ENCODE measurements around the gene TACO1.

TACO1 gene

DNA sequence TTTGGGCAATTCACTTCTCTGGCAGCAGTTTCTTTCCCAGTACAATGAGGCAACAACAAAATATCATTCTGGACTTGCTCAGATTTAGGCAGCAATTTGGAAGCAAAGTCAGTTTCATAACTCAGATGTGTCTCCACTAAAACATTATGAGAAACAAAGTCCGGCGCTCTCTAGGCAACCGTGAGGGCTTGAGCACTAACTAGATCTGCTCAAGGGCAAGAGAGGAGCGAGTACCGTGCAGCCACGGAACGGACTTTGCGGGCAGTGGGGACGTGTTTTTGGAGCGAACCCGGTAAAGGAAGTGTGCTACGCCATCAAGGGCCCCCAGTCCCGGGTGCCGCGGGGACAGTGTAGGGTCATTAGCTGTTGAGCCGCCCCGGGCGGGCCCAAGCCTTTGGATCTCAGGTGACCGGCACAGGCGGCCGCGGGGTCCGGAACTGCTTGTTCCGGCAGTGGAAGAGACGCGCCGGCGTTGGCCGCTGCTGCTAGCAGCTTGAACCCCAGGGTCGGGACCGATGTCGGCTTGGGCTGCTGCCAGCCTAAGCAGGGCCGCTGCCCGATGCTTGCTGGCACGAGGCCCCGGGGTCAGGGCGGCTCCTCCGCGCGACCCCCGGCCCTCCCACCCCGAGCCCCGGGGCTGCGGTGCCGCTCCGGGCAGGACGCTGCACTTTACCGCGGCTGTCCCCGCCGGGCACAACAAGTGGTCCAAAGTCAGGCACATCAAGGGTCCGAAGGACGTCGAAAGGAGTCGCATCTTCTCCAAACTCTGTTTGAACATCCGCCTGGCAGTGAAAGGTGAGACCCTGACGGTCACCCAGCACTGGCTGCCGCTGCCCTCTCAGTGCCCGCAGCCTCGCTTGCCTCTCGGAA is at the start of gene TACO1:
Gene TACO1, plus strand, starts transcription at position 327 of the 870 bp plus-strand sequence. Its CDS starts 189 bp downstream, at position 516.
- DNase-seq (ENCODE audit: low read depth), result peak; percentile 83

- peak; percentile 30 for DNase-seq (ENCODE audit: low read depth)
Observed at GRCh38 chr17:63552211-63552610, 48.5 kb upstream of the TACO1 start.

- DNase-seq (ENCODE audit: low read depth), result no peak
Observed at GRCh38 chr17:63555500-63556156, 45.1 kb upstream of the TACO1 start.

DNA sequence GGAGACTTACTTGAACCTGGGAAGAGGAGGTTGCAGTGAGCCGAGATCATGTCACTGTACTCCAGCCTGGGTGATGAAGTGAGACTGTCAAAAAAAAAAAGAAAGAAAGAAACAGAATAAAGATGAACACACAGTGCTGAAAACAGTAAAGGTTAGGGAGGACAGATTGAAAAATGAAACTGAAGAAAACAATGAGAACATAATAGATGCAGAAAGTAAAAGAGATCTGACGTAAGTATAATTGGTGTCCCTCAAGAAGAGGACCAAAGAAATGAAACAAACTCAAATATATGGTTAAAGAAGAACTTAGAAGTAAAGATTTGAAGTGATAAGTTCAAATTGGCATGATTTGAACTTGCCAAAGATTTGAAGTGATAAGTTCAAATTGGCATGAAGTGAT is 43.3 kb upstream of the TACO1 start:
- no peak for DNase-seq (ENCODE audit: low read depth)

GRCh38 chr17:63558441-63558840 is 42.3 kb upstream of the TACO1 start:
- no peak for DNase-seq (ENCODE audit: low read depth)

GRCh38 chr17:63561819-63562218 is 38.9 kb upstream of the TACO1 start:
- DNase-seq (ENCODE audit: low read depth), result no peak

- no peak for DNase-seq (ENCODE audit: low read depth)
Observed at GRCh38 chr17:63563339-63563738, 37.4 kb upstream of the TACO1 start.

DNA sequence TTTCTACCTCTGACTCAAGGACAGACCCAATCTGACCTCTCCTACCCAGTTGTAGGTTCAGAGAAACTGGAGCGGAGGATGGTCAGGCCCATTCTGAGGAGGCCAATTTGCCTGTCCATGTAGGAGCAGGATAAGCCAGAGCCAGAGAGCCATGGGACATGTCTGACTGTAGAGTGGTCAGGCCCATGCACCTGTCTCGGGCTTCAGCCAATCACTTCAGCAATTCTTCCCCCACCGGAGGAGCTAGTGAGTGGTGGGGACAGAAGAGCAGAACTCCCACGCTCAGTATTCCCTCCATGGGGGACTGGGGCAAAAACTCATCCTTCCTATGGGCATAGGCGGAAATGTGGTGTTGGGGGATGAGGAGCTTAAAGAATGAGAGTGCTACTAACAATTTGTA is 36.1 kb upstream of the TACO1 start:
- DNase-seq (ENCODE audit: low read depth), result no peak

GRCh38 chr17:63567229-63567628 is 33.5 kb upstream of the TACO1 start:
- DNase-seq (ENCODE audit: low read depth), result no peak

GRCh38 chr17:63568563-63568962 is 32.1 kb upstream of the TACO1 start:
- no peak for DNase-seq (ENCODE audit: low read depth)

- peak; percentile 86 for DNase-seq (ENCODE audit: low read depth)
Observed at GRCh38 chr17:63571632-63572310, 28.9 kb upstream of the TACO1 start.

DNA sequence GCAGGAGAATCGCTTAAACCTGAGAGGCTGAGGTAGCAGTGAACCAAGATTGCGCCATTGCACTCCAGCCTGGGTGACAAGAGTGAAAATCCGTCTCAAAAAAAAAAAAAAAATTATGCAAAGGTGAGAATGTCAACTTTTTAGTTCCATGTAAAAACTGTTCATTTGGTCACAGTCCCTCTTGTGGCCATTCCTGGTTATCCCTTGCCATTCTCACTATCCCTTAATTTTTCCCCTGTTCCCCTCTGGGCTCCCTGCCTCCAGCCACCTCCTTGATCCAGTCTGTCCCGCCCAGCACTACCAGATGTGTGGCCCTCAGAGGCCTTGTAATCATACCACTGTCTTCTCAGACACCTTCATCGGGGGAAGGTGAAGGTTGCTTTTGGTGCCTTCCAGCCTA is 27.1 kb upstream of the TACO1 start:
- no peak for DNase-seq (ENCODE audit: low read depth)

DNA sequence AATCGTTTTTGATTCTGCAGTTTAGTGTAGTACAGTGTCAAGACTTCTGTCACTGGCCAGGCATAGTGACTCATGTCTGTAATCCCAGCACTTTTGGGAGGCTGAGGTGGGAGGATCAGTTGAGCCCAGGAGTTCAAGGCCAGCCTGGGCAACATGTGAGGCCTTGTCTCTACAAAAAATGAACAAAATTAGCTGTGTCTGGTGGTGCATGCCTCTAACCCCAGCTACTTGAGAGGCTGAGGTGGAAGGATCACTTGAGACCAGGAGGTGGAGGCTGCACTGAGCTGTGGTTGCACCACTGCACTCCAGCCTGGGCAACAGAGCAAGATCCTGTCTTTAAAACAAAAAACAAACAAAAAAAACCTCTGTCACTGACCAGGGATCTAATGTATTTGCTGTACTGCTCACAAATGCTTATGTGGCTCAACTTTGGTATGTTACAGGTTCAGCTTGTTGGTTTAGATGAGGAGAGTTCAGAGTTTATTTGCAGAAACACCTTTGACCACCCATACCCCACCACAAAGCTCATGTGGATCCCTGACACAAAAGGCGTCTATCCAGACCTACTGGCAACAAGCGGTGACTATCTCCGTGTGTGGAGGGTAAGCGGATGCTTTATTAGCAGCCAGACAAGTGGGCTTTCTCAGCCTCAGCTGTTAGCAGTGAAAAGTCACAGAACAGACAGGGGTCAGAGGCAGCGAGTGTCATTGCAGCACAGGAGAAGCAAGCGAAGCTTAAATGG is 22.5 kb upstream of the TACO1 start:
- DNase-seq (ENCODE audit: low read depth), result no peak

DNA sequence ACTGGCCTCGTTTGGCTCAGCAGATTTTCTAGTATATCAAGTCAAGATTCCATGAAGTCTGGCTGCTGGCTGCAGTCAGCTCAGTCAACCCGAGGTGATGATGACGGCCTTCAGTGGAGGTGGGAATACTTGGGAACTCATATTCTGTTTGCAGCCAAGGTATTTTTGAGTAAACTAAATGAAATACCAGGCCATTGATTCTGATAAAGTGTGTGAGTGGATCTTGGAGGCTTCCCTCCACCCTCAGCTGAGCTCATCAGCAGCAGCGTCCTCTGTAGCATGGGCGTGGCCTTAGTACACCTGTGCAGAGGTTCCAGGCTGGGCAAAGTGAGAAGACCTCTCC is 22.0 kb upstream of the TACO1 start:
- no peak for DNase-seq (ENCODE audit: low read depth)

- DNase-seq (ENCODE audit: low read depth), result no peak
Observed at GRCh38 chr17:63579633-63580032, 21.1 kb upstream of the TACO1 start.

DNA sequence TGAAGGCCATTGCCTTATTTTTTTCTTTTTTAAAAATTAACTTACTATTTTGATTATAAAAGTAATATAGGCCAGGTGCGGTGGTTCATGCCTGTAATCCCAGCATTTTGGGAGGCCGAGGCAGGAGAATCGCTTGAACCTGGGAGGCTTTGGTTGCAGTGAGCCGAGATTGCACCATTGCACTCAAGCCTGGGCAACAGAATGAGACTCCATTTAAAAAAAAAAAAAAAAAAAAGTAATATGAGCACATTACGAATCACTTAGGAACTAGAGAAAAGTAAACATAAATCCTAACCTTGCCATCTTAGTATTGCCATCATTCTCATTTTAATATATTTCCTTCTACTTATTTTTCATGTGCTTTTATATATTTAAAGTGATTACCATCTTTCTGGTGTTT is 12.9 kb upstream of the TACO1 start:
- DNase-seq (ENCODE audit: low read depth), result no peak

- DNase-seq (ENCODE audit: low read depth), result no peak
Observed at GRCh38 chr17:63588797-63589196, 11.9 kb upstream of the TACO1 start.

GRCh38 chr17:63589646-63590045 is 11.0 kb upstream of the TACO1 start:
- DNase-seq (ENCODE audit: low read depth), result no peak

GRCh38 chr17:63592797-63593196 is 7.9 kb upstream of the TACO1 start:
- DNase-seq (ENCODE audit: low read depth), result no peak

DNA sequence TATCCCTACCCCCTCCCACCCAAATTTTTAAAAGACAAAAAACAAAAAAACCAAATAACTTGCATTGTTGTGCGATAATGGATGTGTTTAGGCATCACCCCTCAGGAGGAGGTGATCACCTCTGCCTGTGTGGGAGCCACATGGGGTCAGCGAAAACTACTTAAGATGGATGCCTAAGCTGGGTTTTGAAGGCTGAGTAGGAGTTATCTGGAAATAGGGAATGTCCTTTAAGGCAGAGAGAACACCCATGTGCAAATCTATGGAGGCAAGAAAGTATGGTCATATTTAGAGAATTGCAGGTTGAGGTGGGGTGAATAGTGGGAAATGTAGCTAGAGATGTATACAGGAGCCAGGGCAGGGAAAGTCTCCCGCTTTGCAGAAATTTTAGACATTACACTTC is 5.6 kb upstream of the TACO1 start:
- no peak for DNase-seq (ENCODE audit: low read depth)

DNA sequence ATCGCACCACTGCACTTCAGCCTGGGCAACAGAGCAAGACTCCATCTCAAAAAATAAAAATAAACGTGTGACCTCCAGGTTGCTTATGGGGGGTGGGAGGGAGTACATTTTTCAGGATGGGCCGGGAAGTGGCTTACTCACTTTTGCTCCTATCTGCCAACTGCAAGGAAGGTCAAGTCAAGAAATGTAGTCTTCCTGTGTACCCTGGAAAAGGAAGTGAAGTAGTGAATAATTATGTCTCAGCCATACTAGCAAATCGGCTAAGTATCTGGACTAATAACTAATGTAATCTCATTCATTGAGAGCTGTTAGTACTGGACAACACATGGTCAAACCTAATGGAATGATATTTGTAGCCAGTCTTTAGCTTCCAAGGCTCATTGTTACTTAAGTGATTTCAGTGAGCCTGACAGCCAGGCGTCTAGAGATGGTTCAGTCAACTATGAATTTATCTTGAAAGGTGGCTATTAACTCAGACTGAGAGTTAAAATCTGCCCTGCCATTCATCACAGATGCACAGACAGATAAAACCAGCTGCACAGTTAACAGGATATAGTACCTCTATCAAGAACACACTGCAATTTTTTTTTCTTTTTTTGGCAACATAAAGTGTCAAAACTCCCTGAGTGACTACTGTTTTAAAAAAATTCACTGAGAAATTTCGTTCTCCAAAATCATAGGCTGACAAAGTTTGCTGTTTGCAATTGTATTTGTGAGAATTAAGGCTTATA is 3.7 kb upstream of the TACO1 start:
- no peak for DNase-seq (ENCODE audit: low read depth)

GRCh38 chr17:63598281-63598680 is 2.4 kb upstream of the TACO1 start:
- DNase-seq (ENCODE audit: low read depth), result peak; percentile 8

All from iris pigment epithelial cell (primary cell).